ENCODE data around the gene SCML1. TPM values are rescaled to one million over a fixed set of nuclear protein-coding genes. Genes with fewer than 3 reads are reported as not detected.

The SCML1 gene
- total and polyA plus RNA-seq, 2 of the 8 experiments (the other 6 are each of a cell fraction or from before 2014, with no cell fraction given): 2.2 to 2.5 TPM

- Histone ChIP-seq H3K4ac (replicated peaks; ENCODE audit: insufficient read length, low read depth, low read length) (no peak overlapping the region), H4K91ac (replicated peaks; ENCODE audit: insufficient read length, low read length) (no peak overlapping the region), H4K5ac (ENCODE audit: insufficient read length, low read depth, low read length) (no peak overlapping the region), H2BK20ac (ENCODE audit: low read length) (no peak overlapping the region), H3K79me1 (ENCODE audit: low read depth, low read length) (no peaks in the 10 kb centered on the region), H3K36me3 (ENCODE audit: control insufficient read depth in 2 of 4, insufficient read depth in 4 of 4, low read length in 3 of 4) (no peaks in the 10 kb centered on the region), H3K23me2 (ENCODE audit: low read depth, low read length) (no peaks in the 10 kb centered on the region), H3K4me1 (replicated peaks in 1 of 4; ENCODE audit: control insufficient read depth in 3 of 4, insufficient read depth in 4 of 4, low read length in 3 of 4) (0 out of 7 replicates have a peak, but pooled peaks cover 0 to under 1% (median 0%) of the 10 kb centered on the region in 4 experiments), H3K56ac (replicated peaks; ENCODE audit: insufficient read length, low read depth, low read length) (no peak overlapping the region), H4K20me1 (replicated peaks in 1 of 2; ENCODE audit: control insufficient read depth in 1 of 2, insufficient read depth in 2 of 2, low read length in 2 of 2) (no peaks in the 10 kb centered on the region), H3K27ac (ENCODE audit: low read depth, low read length) (no peak overlapping the region), H2AFZ (ENCODE audit: low read length) (no peak overlapping the region), H3K23ac (ENCODE audit: insufficient read length) (no peak overlapping the region), H2AK5ac (ENCODE audit: low read depth, low read length) (no peak overlapping the region), H3K79me2 (ENCODE audit: control insufficient read depth in 1 of 2, insufficient read depth in 2 of 2, low read length in 2 of 2) (no peaks in the 10 kb centered on the region), H3K4me2 (ENCODE audit: insufficient read depth in 1 of 2, low read depth in 2 of 2, low read length in 2 of 2) (no peak overlapping the region), H3K9ac (replicated peaks in 1 of 4; ENCODE audit: extremely low read depth in 1 of 4, low read depth in 3 of 4, low read length in 3 of 4) (no peak overlapping the region), H3K18ac (ENCODE audit: extremely low read depth, low read length) (no peak overlapping the region), H3K27me3 (replicated peaks in 1 of 4; ENCODE audit: control insufficient read depth in 3 of 4, extremely low read depth in 1 of 4, insufficient read depth in 3 of 4, low read length in 3 of 4) (no peaks in the 10 kb centered on the region), H3K14ac (ENCODE audit: insufficient read length) (no peak overlapping the region), H2BK12ac (ENCODE audit: low read depth, low read length) (no peak overlapping the region), H4K8ac (ENCODE audit: extremely low read depth, insufficient read depth, low read length) (no peak overlapping the region), H2BK5ac (ENCODE audit: low read depth, low read length) (no peak overlapping the region), H2BK15ac (ENCODE audit: low read length) (no peak overlapping the region), H3K4me3 (ENCODE audit: extremely low read depth in 1 of 4, insufficient read depth in 2 of 4, low read depth in 3 of 4, low read length in 4 of 4) (no peak overlapping the region), H3K9me3 (ENCODE audit: insufficient read depth in 2 of 2, low read depth in 1 of 2, low read length in 1 of 2) (no peaks in the 10 kb centered on the region), H2BK120ac (replicated peaks; ENCODE audit: low read depth, low read length) (no peak overlapping the region)
- CTCF ChIA-PET (ENCODE audit: partially characterized antibody): interaction anchor here (3.3 kb wide), 1 partner anchor 10 kb away, joined by 15 read pairs; no protein-coding TSS in a partner anchor
- no peak for DNase-seq (ENCODE audit: low read depth in 1 of 2, low spot score in 2 of 2)
- TF ChIP-seq EP300 (IDR thresholded peaks at IDR 0.05; ENCODE audit: borderline replicate concordance in 1 of 2, low read depth in 2 of 2, low read length in 2 of 2): no peak
- no peak for TF ChIP-seq CTBP2 (IDR thresholded peaks at IDR 0.05; ENCODE audit: borderline replicate concordance, insufficient read depth, insufficient read length, low read length)
- no peak for TF ChIP-seq KDM5A (IDR thresholded peaks at IDR 0.05; ENCODE audit: low read length)
- no peak for TF ChIP-seq EZH2 (IDR thresholded peaks at IDR 0.05; ENCODE audit: low read depth, low read length, severe bottlenecking)
- no peak for TF ChIP-seq ZNF274 (IDR thresholded peaks at IDR 0.05; ENCODE audit: borderline replicate concordance, extremely low read depth, low read length)
- no peak for TF ChIP-seq JUND (IDR thresholded peaks at IDR 0.05; ENCODE audit: low read length)
- TF ChIP-seq GABPA (IDR thresholded peaks at IDR 0.05; ENCODE audit: borderline replicate concordance, insufficient read depth, low read length): no peak
- TF ChIP-seq MAX (IDR thresholded peaks at IDR 0.05): no peak
- POLR2A ChIA-PET (ENCODE audit: partially characterized antibody): no interaction called here
- FAIRE-seq: no peak
- 85% methylated on average over 6 of the region's 7 CpGs; no CpG with 5 or more reads in 1 of the 2 experiments for WGBS, 2 experiments (ENCODE audit: extremely low coverage in 1 of 2, insufficient coverage in 1 of 2, insufficient read length in 1 of 2, insufficient replicate concordance in 2 of 2, low coverage in 1 of 2, low lambda C conversion rate in 2 of 2, missing lambda C conversion rate in 1 of 2)
Observed at GRCh38 chrX:17802756-17803155, 65.5 kb downstream of the SCML1 start.
